ENCODE results near the gene PAGR1.
"Not testable (repeated sequence)": the region's sequence is repeated elsewhere in the genome, so short reads cannot be mapped to it uniquely, and the experiment has no call there.

The PAGR1 gene

DNA sequence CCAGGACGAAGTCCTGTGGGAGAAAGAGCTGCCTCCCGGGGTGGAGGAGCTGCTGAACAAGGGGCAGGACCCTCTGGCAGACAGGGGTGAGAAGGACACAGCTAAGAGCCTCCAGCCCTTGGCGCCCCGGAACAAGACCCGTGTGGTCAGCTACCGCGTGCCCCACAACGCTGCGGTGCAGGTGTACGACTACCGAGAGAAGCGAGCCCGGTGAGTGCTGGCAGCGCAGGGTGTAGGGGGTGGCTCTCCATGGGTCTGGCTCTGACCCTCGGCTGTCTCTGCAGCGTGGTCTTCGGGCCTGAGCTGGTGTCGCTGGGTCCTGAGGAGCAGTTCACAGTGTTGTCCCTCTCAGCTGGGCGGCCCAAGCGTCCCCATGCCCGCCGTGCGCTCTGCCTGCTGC is 25.7 kb downstream of the PAGR1 start:
- no peak for DNase-seq

DNA sequence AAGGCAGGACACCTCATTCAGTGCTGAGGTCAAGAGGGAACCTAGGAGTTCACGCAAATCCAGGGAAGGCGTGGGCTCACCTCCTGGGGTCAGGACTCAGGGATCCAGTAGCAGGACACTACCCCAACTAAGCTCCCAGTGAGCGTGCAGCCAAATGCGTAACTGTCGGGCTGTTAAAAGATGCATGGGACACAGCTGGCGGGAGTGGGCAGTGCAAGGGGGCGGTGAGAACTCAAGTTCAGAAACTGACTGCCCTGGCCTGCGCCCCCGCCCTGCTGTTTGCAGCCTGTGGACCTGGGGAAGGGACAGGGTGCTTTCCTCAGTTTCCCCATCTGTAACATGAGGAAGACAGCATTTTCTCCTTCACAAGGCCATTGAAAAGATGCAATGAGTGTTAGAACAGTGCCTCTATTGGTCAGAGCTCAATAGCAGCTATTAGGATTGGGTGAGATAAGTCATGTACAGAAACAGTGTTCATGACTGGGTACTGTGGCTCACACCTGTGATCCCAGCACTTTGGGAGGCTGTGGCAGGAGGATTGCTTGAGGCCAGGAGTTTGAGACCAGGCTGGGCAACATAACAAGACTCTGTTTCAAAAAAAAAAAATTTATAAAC is 26.9 kb downstream of the PAGR1 start:
- DNase-seq, result no peak

GRCh38 chr16:29843931-29844330 is 28.0 kb downstream of the PAGR1 start:
- no peak for DNase-seq

- DNase-seq, result no peak
Observed at GRCh38 chr16:29844575-29845331, 28.8 kb downstream of the PAGR1 start.

- no peak for DNase-seq
Observed at GRCh38 chr16:29845656-29846055, 29.7 kb downstream of the PAGR1 start.

DNA sequence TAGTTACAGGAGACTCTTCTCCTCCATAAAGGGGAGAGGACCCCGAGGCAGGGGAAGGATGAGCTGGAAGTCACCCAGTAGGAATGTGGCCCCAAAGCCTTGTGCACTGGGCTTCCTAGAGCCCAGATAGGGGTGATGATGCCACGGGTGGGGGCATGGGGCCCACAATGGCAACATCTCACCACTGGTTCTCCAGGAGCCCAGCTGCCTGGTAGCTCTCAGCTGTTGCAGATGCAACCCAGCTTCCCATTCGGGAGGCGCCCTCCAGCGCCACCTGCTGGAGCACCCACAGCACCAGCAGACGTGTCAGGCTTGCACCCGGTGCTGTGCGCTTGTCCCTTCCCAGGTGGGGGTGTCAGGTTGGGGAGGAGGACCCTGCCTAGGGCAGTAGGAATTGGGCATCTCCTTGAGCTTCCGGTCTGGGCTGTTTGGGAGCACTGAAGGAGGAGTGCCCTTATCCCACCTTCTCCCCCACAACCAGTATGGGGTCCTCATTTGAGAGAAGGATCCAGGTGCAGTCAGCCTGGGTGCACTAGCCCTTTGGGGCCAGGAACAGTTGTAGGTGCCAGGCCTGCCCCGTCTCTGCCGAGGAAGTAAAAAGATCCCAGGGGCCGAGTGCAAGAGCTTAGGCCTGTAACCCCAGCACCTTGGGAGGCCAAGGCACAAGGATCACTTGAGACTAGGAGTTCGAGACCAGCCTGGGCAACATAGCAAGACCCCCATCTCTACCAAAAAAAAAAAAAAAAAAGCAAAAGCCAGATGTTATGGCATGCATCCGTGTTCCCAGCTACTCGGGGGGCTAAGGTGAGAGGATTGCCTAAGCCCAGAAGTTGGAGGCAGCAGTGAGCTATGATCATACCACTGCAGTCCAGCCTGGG is 32.7 kb downstream of the PAGR1 start:
- peak; percentile 53 for DNase-seq

DNA sequence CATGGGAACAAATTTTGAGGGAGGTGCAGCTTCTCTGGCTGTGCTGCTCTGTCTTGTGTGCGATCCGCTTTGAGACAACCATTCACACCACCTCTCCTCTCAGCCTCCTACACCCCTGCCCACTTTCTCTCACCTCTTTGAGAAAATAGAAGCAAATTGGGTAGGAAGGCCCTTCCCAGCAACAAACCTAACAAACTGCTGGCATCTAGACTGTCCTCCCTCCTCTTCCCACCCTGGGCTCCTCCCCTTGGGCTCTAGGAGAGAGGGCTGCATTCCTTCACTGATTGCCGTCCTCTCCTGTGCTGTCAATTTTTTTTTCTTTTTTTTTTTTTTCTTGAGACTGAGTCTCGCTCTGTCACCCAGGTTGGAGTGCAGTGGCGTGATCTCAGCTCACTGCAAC is 33.6 kb downstream of the PAGR1 start:
- no peak for DNase-seq

DNA sequence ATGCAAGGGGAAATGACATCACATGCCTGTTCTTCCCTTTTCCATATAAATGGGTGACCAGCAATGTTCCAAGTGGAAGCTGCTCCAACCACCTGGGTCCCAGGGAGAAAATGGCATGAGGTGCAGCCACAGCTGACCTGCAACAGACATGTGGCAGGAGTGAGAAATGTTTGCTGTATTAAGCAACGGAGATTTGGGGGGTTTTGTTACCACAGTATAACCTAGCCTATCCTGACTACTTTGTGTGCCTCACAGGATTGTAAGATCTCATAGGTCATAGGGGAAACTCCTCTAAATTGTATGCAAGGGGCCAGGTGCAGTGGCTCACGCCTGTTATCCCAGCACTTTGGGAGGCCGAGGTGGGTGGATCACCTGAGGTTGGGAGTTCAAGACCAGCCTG is 35.0 kb downstream of the PAGR1 start:
- no peak for DNase-seq

DNA sequence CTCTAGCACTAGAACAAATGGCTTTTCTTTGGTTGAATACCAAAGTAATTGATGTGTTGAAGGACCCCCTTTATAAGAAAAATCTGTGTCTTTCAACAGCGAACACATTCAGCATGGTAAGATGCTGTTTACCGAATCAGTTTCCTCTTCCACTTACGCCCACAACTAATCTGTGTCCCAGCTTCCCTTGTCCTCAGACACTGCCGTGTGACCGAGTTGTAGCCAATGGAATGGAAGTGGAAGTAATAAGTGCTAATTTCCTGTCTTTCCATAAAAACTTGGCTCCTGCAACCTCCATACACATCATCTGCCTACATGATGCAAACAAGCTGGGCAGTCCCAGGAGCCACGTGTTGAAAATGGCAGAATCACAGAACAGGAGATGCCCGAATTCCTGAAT is 36.7 kb downstream of the PAGR1 start:
- no peak for DNase-seq

GRCh38 chr16:29854520-29855100 is 38.7 kb downstream of the PAGR1 start:
- DNase-seq, result no peak

DNA sequence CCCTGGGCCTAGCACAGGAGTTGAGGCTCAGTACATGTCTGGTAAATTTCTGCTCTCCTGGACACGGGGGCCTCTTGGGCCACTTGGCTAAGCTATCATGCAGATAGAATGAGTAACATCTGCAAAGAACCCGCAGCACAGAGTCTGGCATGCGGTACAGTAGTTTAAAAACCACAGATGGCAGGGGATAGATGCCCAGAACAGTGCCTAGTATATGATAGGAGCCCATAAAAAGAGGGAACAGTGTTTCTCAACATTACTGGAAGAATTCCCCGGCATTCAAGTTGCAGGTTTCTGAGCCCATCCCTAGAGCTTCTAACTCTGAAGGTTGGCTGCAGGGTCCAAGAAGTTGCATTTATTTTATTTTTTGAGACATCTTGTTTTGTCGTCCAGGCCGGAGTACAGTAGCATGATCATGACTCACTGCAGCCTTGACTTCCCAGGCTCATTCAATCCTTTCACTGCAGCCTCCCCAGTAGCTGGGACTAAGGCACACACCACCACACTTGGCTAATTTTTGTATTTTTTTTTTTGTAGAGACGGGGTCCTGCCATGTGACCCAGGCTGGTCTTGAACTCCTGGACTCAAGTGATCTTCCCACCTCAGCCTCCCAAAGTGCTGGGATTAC is 41.3 kb downstream of the PAGR1 start:
- no peak for DNase-seq

GRCh38 chr16:29858149-29858849 is 42.3 kb downstream of the PAGR1 start:
- DNase-seq, result no peak

DNA sequence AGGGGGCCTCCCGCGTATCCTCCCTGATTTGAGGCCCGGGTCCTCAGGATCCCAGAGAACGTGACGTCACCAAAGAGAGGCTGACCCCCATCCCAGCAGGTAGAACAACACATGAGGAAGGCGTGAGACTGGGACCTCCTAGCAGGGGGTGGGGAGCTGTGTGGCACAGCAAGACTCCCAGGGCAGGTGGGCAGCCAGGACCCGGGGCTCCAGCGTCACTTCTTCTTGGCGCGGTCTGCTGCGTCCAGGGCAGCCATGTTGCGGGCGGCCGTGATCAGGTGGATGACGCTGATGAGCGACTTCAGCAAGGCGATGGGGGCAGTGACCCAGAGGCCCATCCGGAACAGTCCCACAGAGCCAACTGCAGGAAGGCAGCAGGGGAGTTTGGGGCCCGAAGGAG is 43.0 kb downstream of the PAGR1 start:
- DNase-seq, result no peak

- DNase-seq, result no peak
Observed at GRCh38 chr16:29860218-29860617, 44.3 kb downstream of the PAGR1 start.

DNA sequence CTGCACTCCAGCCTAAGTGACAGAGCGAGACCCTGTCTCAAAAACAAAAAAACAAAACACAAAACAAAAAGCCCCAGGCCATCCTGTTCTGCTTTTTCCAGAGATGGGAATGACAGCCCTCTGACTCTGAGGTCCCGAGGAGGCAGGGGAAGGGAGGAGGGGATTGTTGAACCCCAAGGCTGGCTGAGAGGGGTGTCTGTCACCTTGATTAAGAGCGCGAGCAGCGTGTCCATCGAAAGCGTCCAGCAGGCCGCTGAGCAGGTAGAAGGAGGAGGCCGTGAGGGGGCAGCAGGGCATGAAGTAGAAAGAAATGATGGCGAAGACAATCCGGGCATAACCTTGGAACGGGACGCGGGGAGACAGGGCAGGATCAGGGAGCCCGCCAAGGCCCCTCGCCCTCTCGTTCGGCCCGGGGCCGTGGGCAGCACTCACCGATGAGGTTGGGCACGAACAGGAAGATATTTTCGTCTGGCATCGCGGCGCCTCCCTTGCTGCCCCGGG is 46.5 kb downstream of the PAGR1 start:
- peak; percentile 21 for DNase-seq

GRCh38 chr16:29862884-29863668 is 47.1 kb downstream of the PAGR1 start, which contains the start of gene CDIPT:
CDIPT (minus strand) TSS chr16:29863226; CDS start chr16:29862857, 369 bp downstream.
- peak; percentile 98 for DNase-seq

- no peak for DNase-seq
Observed at GRCh38 chr16:29863669-29863984, 47.7 kb downstream of the PAGR1 start.

- no peak for DNase-seq
Observed at GRCh38 chr16:29864205-29864604, 48.3 kb downstream of the PAGR1 start.

- DNase-seq, result no peak
Observed at GRCh38 chr16:29868396-29869009, 52.6 kb downstream of the PAGR1 start.

DNA sequence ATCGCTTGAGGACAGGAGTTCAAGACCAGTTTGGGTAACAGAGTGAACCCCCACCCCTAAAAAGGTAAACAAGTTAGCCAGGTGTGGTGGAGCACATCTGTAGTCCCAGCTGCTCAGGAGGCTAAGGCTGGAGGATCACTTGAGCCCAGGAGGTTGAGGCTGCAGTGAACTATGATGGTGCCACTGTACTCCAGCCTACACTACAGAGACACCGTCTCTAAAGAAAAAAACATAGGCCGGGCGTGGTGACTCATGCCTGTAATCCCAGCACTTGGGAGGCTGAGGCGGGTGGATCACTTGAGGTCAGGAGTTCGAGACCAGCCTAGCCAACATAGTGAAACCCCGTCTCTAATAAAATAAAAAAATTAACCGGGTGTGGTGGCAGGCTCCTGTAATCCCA is 53.1 kb downstream of the PAGR1 start:
- not testable (repeated sequence) for DNase-seq
